GM10248 (cell line): ENCODE data around the gene SLC29A3.
A peak's percentile ranks its signal among the peaks of the same experiment; 100 is the strongest.

Experiments
- CTCF ChIA-PET: fragments of 300-600 bp; sonication (Branson Sonifier 250); formaldehyde crosslinking; extraction: SDS; loops from one replicate; lab custom pipeline; 2021; ENCODE audit warnings: antibody characterized with exemption; lab: Yijun Ruan, JAX
- POLR2A ChIA-PET: fragments of 350-650 bp; sonication (Branson Sonifier 250); formaldehyde crosslinking; extraction: SDS; loops from one replicate; lab custom pipeline; 2020; ENCODE audit warnings: antibody characterized with exemption; lab: Yijun Ruan, JAX
- DNase-seq: peaks from one replicate; pipeline ENCODE4 v3.0.0; 2012; ENCODE audit errors: extremely low spot score
- CTCF ChIP-seq: IDR thresholded peaks from 2 replicates; pipeline ENCODE4 v1.5.1; 2012; ENCODE audit warnings: mild to moderate bottlenecking, low read depth; ENCODE audit errors: extremely low read depth, missing control alignments, control extremely low read depth

Gene SLC29A3

DNA sequence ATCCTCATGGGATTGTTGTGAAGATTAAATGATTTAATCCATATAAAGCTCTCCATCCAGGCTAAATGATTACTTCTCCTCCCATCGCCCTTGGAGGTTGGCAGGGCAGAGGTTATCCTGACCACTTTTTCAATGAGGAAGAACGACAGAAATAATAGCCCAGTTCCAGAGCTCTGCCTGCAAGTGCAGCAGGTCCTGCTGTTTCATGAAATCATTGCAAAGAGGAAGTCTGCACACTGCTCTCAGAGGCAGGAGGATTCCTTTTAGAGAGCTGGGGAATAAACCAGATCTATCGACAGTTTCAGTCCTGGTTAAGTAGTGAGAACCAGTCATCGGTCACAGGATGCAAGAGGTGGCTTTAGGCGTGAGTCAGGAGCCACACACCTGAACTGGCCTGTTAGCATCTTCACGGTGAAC, 52.7 kb downstream of the SLC29A3 start:
- TF ChIP-seq CTCF, result no peak
- ChIA-PET CTCF (interaction anchor here (1.2 to 6.3 kb wide), 9 partner anchors 10 to 325 kb away, joined by 3 to 44 read pairs (median 5); partner anchors contain the start of gene SLC29A3), POLR2A (no interaction called here)
- peak; percentile 45 for DNase-seq

- DNase-seq, result peak; percentile 80
- no peak for TF ChIP-seq CTCF
- ChIA-PET CTCF (interaction anchor here (1.0 to 6.3 kb wide), 13 partner anchors 9 to 676 kb away, joined by 3 to 44 read pairs (median 5); partner anchors contain the start of genes SLC29A3 and VSIR), POLR2A (no interaction called here)
Observed at GRCh38 chr10:71372882-71373495, 53.9 kb downstream of the SLC29A3 start.

DNA sequence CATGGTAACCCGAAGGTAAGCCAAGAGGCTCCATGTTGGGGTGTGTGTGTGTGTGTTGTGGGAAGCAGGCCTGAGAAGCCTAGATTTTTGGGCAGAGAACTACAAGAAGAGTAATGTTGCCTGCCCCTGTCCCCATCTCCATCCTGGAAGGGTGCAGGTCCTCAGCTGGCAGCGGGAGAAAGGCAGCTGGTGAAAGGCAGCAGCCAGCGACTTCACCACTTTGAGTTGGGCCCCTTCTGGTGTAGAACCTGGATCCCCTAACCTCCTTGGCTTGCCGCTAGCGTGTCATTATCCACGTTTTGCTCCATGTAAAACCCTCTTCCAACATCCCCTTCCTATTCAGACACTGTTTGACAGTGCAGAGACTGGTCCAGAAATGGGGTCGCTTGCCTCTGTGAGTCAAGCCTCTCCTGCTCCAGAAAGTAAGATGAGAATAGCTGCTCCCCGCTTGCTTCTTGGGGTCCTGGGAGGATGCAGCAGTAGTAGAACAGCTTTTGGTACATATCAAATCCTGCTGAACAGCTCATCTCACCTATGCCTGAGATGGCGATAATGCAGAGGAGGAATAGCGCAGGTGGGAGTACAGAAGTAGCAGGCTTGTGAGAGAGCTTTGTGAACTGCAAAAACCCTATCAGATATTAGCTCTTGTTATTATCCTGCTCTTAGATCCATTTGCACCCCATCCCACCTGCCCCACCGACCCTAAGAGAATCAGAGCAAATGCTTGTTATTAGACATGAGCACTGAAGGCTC, 55.6 kb downstream of the SLC29A3 start:
- ChIA-PET CTCF (interaction anchor here (1.0 to 6.3 kb wide), 4 partner anchors 9 to 196 kb away, joined by 3 to 44 read pairs (median 14); no protein-coding TSS in a partner anchor), POLR2A (no interaction called here)
- no peak for TF ChIP-seq CTCF
- DNase-seq, result no peak

DNA sequence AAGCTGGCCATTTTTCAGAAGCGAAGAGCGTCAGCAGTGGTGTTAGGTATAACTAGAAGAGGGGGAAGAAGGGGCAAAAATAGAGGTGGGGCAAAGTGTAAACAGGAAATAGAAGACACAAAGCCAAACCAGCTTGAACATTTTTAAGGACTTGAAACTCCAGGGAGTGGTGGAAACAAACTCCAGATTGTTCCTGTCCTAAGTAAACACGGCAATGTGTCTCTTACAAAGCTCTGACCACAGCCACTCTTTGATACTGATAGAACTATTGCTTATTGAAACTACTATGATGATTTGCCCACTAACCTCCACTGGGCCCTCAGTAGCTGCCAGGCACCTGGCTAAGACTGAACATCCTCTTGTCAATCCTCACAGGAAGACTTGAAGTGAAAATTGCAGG, 56.9 kb downstream of the SLC29A3 start:
- CTCF ChIA-PET, result interaction anchor here (1.0 to 4.8 kb wide), 12 partner anchors 9 to 495 kb away, joined by 3 to 45 read pairs (median 6); partner anchors contain the start of gene SLC29A3
- TF ChIP-seq CTCF, result no peak
- POLR2A ChIA-PET, result no interaction called here
- DNase-seq, result no peak

DNA sequence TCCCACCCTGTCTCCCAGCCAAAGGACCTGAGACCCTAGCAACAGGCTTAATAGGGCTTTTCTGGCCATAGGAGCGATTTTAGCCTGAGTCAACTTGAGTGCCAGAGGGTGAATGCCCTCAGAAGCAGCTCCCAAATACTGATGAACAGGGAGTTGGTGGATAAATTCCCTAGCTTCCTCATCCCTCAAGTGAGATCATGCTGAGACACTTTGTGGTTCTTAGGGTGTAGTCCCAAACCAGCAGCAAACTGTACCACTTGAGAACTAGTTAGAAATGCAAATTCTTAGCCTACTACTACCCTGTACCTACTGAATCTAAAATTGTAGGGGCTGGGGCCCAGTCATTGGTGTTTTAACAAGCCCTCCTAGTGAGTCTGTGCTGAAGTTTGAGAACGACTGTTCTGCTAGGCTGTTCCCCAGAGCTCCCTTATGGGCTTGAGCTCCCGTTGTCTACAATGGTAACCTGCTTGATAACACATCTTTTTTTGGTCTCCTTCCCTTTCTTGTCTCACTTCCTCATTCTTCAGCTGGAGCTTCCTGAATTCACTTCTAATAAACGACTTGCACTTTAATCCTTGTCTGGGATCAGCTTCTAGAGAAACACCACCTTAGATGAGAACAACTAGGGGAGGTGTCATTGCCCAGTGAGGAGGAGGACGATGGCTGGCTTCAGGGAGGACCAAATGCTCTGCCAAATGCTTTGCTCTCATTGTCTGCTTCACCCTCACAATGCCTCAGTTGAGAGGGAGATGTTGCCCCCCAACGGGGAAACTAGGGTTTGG, 59.5 kb downstream of the SLC29A3 start:
- CTCF ChIA-PET, result interaction anchor here (0.9 to 4.8 kb wide), 15 partner anchors 11 to 434 kb away, joined by 3 to 45 read pairs (median 5); partner anchors contain the start of genes CDH23 and SLC29A3
- POLR2A ChIA-PET, result no interaction called here
- DNase-seq, result no peak
- TF ChIP-seq CTCF, result no peak
